Activated naive CD4-positive, alpha-beta T cell treated with anti-CD3 and anti-CD28 coated beads for 36 hours (primary cell): Measurements from ENCODE around the gene ULK1. TPM values are rescaled to one million over a fixed set of nuclear protein-coding genes. Genes with fewer than 3 reads are reported as not detected.
"Not testable (repeated sequence)": the region's sequence is repeated elsewhere in the genome, so short reads cannot be mapped to it uniquely, and the experiment has no call there.

Experiments used
- CTCF ChIA-PET: fragments of 350-600 bp; sonication (Branson Sonifier 250); formaldehyde crosslinking; loops from one replicate; lab custom pipeline; 2021; ENCODE audit warnings: antibody characterized with exemption; lab: Charles Lee
- DNase-seq: peaks from one replicate; pipeline ENCODE4 v3.0.0-alpha.2; 2020
- H3K27ac Mint-ChIP-seq: one replicate; pipeline ENCODE4 v1.8.0; 2021; ENCODE audit warnings: mild to moderate bottlenecking, mixed read lengths
- H3K27me3 Mint-ChIP-seq: one replicate; pipeline ENCODE4 v1.8.0; 2021; ENCODE audit warnings: low read depth, mixed read lengths
- H3K36me3 Mint-ChIP-seq: one replicate; pipeline ENCODE4 v1.8.0; 2021; ENCODE audit warnings: low read depth, mixed read lengths
- H3K4me1 Mint-ChIP-seq: one replicate; pipeline ENCODE4 v1.8.0; 2021; ENCODE audit warnings: low read depth, mixed read lengths
- H3K4me3 Mint-ChIP-seq: one replicate; pipeline ENCODE4 v1.8.0; 2021; ENCODE audit warnings: mild to moderate bottlenecking, moderate library complexity, mixed read lengths
- H3K9me3 Mint-ChIP-seq: one replicate; pipeline ENCODE4 v1.8.0; 2021; ENCODE audit warnings: mixed read lengths
- intact Hi-C: fragments of 100-400 bp; cut with micrococcal nuclease; formaldehyde crosslinking; loops from one replicate; pipeline ENCODE4 v1.15.1; 2023
- total RNA-seq, 2 experiments: library from RNA; stranded (reverse); gene quantifications; one replicate each; pipeline ENCODE4 v1.2.3, GENCODE V29; 2021

ULK1 gene
- total RNA-seq, 2 experiments from 2014 or later: 13.6 to 15.6 TPM

- Mint-ChIP-seq H3K27me3 (no peaks in the 10 kb centered on the region), H3K4me3 (no peak overlapping the region), H3K4me1 (no peaks in the 10 kb centered on the region), H3K9me3 (no peaks in the 10 kb centered on the region), H3K27ac (no peak overlapping the region), H3K36me3 (peaks cover 43% of the 10 kb centered on the region)
- CTCF ChIA-PET: no interaction called here
- DNase-seq: no peak
- intact Hi-C loops: no loop called here
Observed at GRCh38 chr12:131941116-131941986, 46.9 kb downstream of the ULK1 start.

- intact Hi-C loops: no loop called here
- CTCF ChIA-PET: no interaction called here
- DNase-seq: no peak
- peaks cover 39% of the 10 kb centered on the region for H3K36me3 Mint-ChIP-seq
- no peaks in the 10 kb centered on the region for H3K27me3 Mint-ChIP-seq
- no peak overlapping the region for H3K4me3 Mint-ChIP-seq
- no peaks in the 10 kb centered on the region for H3K4me1 Mint-ChIP-seq
- no peaks in the 10 kb centered on the region for H3K9me3 Mint-ChIP-seq
- no peak overlapping the region for H3K27ac Mint-ChIP-seq
Observed at GRCh38 chr12:131941987-131942341, 47.5 kb downstream of the ULK1 start.

GRCh38 chr12:131942671-131943070, 48.2 kb downstream of the ULK1 start:
- intact Hi-C loops: no loop called here
- H3K27ac Mint-ChIP-seq: no peak overlapping the region

GRCh38 chr12:131943389-131943788, 49.0 kb downstream of the ULK1 start:
- no peaks in the 10 kb centered on the region for H3K27me3 Mint-ChIP-seq
- CTCF ChIA-PET: no interaction called here

More at GRCh38 chr12:131942671-131943070, 48.2 kb downstream of the ULK1 start:
- DNase-seq: no peak
- H3K4me1 Mint-ChIP-seq: peaks cover 3% of the 10 kb centered on the region
- no peak overlapping the region for H3K4me3 Mint-ChIP-seq
- H3K36me3 Mint-ChIP-seq: peaks cover 36% of the 10 kb centered on the region
- H3K27me3 Mint-ChIP-seq: no peaks in the 10 kb centered on the region
- no peaks in the 10 kb centered on the region for H3K9me3 Mint-ChIP-seq
- CTCF ChIA-PET: no interaction called here

GRCh38 chr12:131943876-131944275, 49.5 kb downstream of the ULK1 start:
- no peaks in the 10 kb centered on the region for H3K27me3 Mint-ChIP-seq
- H3K27ac Mint-ChIP-seq: no peak overlapping the region
- intact Hi-C loops: no loop called here
- peaks cover 32% of the 10 kb centered on the region for H3K36me3 Mint-ChIP-seq
- no peak overlapping the region for H3K4me3 Mint-ChIP-seq
- DNase-seq: no peak
- H3K9me3 Mint-ChIP-seq: no peaks in the 10 kb centered on the region
- H3K4me1 Mint-ChIP-seq: peaks cover 15% of the 10 kb centered on the region
- CTCF ChIA-PET: no interaction called here

More at GRCh38 chr12:131943389-131943788, 49.0 kb downstream of the ULK1 start:
- Mint-ChIP-seq H3K36me3 (peaks cover 33% of the 10 kb centered on the region), H3K4me3 (no peak overlapping the region), H3K27ac (no peak overlapping the region), H3K4me1 (peaks cover 10% of the 10 kb centered on the region), H3K9me3 (no peaks in the 10 kb centered on the region)
- intact Hi-C loops: no loop called here
- DNase-seq: no peak

GRCh38 chr12:131944601-131945251, 50.3 kb downstream of the ULK1 start:
- no peak overlapping the region for H3K4me3 Mint-ChIP-seq
- no peak for DNase-seq
- no peak overlapping the region for H3K27ac Mint-ChIP-seq
- peaks cover 31% of the 10 kb centered on the region for H3K36me3 Mint-ChIP-seq
- intact Hi-C loops: loop anchor here (5.0 kb wide), 3 partner anchors 138 to 337 kb away; partner anchors contain the start of gene SFSWAP
- CTCF ChIA-PET: no interaction called here
- no peaks in the 10 kb centered on the region for H3K9me3 Mint-ChIP-seq
- H3K27me3 Mint-ChIP-seq: no peaks in the 10 kb centered on the region
- H3K4me1 Mint-ChIP-seq: peaks cover 19% of the 10 kb centered on the region

- no peaks in the 10 kb centered on the region for H3K27me3 Mint-ChIP-seq
- peaks cover 22% of the 10 kb centered on the region for H3K36me3 Mint-ChIP-seq
- intact Hi-C loops: loop anchor here (5.0 kb wide), 3 partner anchors 136 to 339 kb away; partner anchors contain the start of gene SFSWAP
- H3K27ac Mint-ChIP-seq: peak overlapping the region; percentile 46
- no peaks in the 10 kb centered on the region for H3K9me3 Mint-ChIP-seq
- no peak overlapping the region for H3K4me3 Mint-ChIP-seq
- peaks cover 23% of the 10 kb centered on the region for H3K4me1 Mint-ChIP-seq
- no peak for DNase-seq
- CTCF ChIA-PET: no interaction called here
Observed at GRCh38 chr12:131946757-131947156, 52.3 kb downstream of the ULK1 start.

- no peak for DNase-seq
- intact Hi-C loops: loop anchor here (2.0 to 5.0 kb wide), 4 partner anchors 117 to 340 kb away; partner anchors contain the start of gene SFSWAP
- Mint-ChIP-seq H3K27ac (peak overlapping the region; percentile 55), H3K9me3 (no peaks in the 10 kb centered on the region), H3K36me3 (peaks cover 20% of the 10 kb centered on the region), H3K4me1 (peaks cover 26% of the 10 kb centered on the region), H3K4me3 (no peak overlapping the region), H3K27me3 (no peaks in the 10 kb centered on the region)
- CTCF ChIA-PET: no interaction called here
Observed at GRCh38 chr12:131947482-131948027, 53.1 kb downstream of the ULK1 start.

- intact Hi-C loops: loop anchor here (2.0 to 5.0 kb wide), 4 partner anchors 117 to 341 kb away; partner anchors contain the start of gene SFSWAP
Observed at GRCh38 chr12:131948166-131948712, 53.8 kb downstream of the ULK1 start.

GRCh38 chr12:131948713-131949430, 54.5 kb downstream of the ULK1 start:
- intact Hi-C loops: loop anchor here (1.0 to 5.0 kb wide), 8 partner anchors 20 to 1078 kb away; partner anchors contain the start of genes PUS1, SFSWAP and ULK1
- H3K4me1 Mint-ChIP-seq: peaks cover 40% of the 10 kb centered on the region
- H3K36me3 Mint-ChIP-seq: peaks cover 11% of the 10 kb centered on the region
- CTCF ChIA-PET, DNase-seq, H3K9me3 Mint-ChIP-seq, H3K27me3 Mint-ChIP-seq: not testable (repeated sequence)
- peak overlapping the region; percentile 74 for H3K4me3 Mint-ChIP-seq
- H3K27ac Mint-ChIP-seq: peak overlapping the region; percentile 79

More at GRCh38 chr12:131948166-131948712, 53.8 kb downstream of the ULK1 start:
- DNase-seq: no peak
- H3K27ac Mint-ChIP-seq: peak overlapping the region; percentile 79
- peaks cover 33% of the 10 kb centered on the region for H3K4me1 Mint-ChIP-seq
- peaks cover 15% of the 10 kb centered on the region for H3K36me3 Mint-ChIP-seq
- no peaks in the 10 kb centered on the region for H3K27me3 Mint-ChIP-seq
- CTCF ChIA-PET: no interaction called here
- H3K9me3 Mint-ChIP-seq: no peaks in the 10 kb centered on the region
- no peak overlapping the region for H3K4me3 Mint-ChIP-seq

- Mint-ChIP-seq H3K4me1 (peaks cover 42% of the 10 kb centered on the region), H3K36me3 (peaks cover 7% of the 10 kb centered on the region), H3K27ac (peak within 1 kb of the TSS; percentile 87), H3K27me3 (no peaks in the 10 kb centered on the region), H3K4me3 (peak within 1 kb of the TSS; percentile 91), H3K9me3 (no peaks in the 10 kb centered on the region)
- CTCF ChIA-PET: no interaction called here
- intact Hi-C loops: loop anchor here (1.0 to 10.0 kb wide), 9 partner anchors 20 to 1078 kb away; partner anchors contain the start of genes DDX51, NOC4L, PUS1 and SFSWAP
- DNase-seq: peak; percentile 94
Observed at GRCh38 chr12:131949431-131950181, 55.2 kb downstream of the ULK1 start, which contains the start of gene EP400. EP400 (plus strand) TSS chr12:131949942; CDS start chr12:131960620, 10,678 bp downstream.
